ENCODE results near the gene MERTK. TPM values are rescaled to one million over a fixed set of nuclear protein-coding genes. Genes with fewer than 3 reads are reported as not detected.

Gene MERTK
- total RNA-seq, 2 experiments from 2014 or later = 0.43 to 0.70 TPM

DNA sequence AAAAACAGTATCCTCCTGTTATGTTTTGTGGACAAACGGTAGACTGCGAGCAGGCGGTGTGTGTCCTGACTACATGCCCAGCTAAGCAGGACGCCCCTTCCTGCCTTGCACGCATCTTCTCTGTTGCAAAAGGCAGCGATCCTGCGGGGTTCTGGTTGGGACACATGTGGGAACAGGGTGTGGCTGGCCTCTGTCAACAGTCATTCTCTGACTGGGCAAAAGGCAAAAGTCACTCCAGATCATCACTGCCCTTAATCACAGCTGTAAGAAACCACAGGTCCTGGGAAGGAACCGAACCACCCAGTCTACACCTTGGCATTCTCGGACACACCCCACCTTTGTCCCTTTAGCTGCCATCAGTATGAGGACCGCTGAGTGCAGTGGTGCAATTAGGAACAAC, 112.3 kb downstream of the MERTK start:
- Mint-ChIP-seq H3K27me3 (no peaks in the 10 kb centered on the region), H3K9me3 (no peaks in the 10 kb centered on the region), H3K36me3 (ENCODE audit: low read depth) (no peaks in the 10 kb centered on the region), H3K27ac (no peak overlapping the region), H3K4me1 (ENCODE audit: low read depth) (no peaks in the 10 kb centered on the region), H3K4me3 (no peak overlapping the region)
- no peak for DNase-seq
- POLR2A ChIA-PET = no interaction called here
- intact Hi-C loops (cut with micrococcal nuclease) = no loop called here
- CTCF ChIA-PET = no interaction called here
- no peak for ATAC-seq
- TF ChIP-seq, protein P1, sequence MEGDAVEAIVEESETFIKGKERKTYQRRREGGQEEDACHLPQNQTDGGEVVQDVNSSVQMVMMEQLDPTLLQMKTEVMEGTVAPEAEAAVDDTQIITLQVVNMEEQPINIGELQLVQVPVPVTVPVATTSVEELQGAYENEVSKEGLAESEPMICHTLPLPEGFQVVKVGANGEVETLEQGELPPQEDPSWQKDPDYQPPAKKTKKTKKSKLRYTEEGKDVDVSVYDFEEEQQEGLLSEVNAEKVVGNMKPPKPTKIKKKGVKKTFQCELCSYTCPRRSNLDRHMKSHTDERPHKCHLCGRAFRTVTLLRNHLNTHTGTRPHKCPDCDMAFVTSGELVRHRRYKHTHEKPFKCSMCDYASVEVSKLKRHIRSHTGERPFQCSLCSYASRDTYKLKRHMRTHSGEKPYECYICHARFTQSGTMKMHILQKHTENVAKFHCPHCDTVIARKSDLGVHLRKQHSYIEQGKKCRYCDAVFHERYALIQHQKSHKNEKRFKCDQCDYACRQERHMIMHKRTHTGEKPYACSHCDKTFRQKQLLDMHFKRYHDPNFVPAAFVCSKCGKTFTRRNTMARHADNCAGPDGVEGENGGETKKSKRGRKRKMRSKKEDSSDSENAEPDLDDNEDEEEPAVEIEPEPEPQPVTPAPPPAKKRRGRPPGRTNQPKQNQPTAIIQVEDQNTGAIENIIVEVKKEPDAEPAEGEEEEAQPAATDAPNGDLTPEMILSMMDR (IDR thresholded peaks at IDR 0.05) = no peak

DNA sequence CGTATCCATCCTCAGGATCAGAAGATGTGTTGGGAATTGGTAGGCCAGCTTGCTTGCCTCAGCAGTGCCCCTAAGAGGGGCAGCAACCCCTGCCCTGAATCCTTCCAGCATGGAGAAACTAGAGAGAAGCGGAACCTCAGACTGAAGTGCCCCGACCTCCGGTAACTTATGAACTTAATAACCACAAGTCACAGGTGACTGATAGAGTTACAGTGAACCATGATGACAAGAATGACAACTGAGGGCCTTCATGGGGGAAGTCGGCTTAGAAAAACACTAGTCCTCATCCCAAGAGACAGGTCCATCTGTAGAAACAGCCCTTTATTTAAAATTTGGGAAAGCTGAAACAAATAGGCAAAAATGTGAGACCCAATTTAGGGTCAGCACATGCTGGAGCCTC, 114.1 kb downstream of the MERTK start:
- Mint-ChIP-seq H3K27me3 (peaks cover 4% of the 10 kb centered on the region), H3K9me3 (no peaks in the 10 kb centered on the region), H3K4me3 (no peak overlapping the region), H3K4me1 (ENCODE audit: low read depth) (no peaks in the 10 kb centered on the region), H3K27ac (no peak overlapping the region), H3K36me3 (ENCODE audit: low read depth) (no peaks in the 10 kb centered on the region)
- DNase-seq (no peak), ATAC-seq (no peak)
- POLR2A ChIA-PET = no interaction called here
- intact Hi-C loops (cut with micrococcal nuclease) = no loop called here
- TF ChIP-seq, protein P1 (IDR thresholded peaks at IDR 0.05) = no peak
- CTCF ChIA-PET = interaction anchor here (1.7 kb wide), 1 partner anchor 125 kb away, joined by 5 read pairs; no protein-coding TSS in a partner anchor

DNA sequence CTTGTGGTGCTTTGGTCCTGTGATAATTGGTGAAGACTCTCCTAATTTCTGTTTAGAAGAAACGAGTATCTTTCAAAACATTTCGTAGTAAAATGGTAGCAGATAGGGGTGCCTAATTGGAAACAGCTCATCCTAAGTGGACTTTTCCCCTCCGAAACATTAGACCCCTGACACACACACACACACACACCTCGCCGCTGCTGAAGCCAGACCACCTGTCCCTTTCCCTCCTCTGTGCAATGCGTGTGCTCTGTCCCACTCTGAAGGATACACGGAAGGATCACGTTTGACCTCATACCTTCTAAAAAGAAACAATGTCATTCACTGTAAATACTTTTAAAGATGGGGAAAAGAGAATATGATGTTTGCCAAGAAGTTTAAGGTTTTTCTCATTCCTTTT, 120.4 kb downstream of the MERTK start:
- TF ChIP-seq, protein P1 (IDR thresholded peaks at IDR 0.05) = no peak
- ATAC-seq (no peak), DNase-seq (no peak)
- CTCF ChIA-PET = no interaction called here
- no peak overlapping the region for H3K27ac Mint-ChIP-seq
- H3K27me3 Mint-ChIP-seq = peaks cover 7% of the 10 kb centered on the region
- POLR2A ChIA-PET = no interaction called here
- H3K9me3 Mint-ChIP-seq = no peaks in the 10 kb centered on the region
- intact Hi-C loops (cut with micrococcal nuclease) = no loop called here
- H3K4me1 Mint-ChIP-seq (ENCODE audit: low read depth) = no peaks in the 10 kb centered on the region
- H3K36me3 Mint-ChIP-seq (ENCODE audit: low read depth) = no peaks in the 10 kb centered on the region
- no peak overlapping the region for H3K4me3 Mint-ChIP-seq

- POLR2A ChIA-PET = no interaction called here
- TF ChIP-seq, protein P1 (IDR thresholded peaks at IDR 0.05) = no peak
- intact Hi-C loops (cut with micrococcal nuclease) = no loop called here
Measured at GRCh38 chr2:112019569-112019982, 121.2 kb downstream of the MERTK start.

DNA sequence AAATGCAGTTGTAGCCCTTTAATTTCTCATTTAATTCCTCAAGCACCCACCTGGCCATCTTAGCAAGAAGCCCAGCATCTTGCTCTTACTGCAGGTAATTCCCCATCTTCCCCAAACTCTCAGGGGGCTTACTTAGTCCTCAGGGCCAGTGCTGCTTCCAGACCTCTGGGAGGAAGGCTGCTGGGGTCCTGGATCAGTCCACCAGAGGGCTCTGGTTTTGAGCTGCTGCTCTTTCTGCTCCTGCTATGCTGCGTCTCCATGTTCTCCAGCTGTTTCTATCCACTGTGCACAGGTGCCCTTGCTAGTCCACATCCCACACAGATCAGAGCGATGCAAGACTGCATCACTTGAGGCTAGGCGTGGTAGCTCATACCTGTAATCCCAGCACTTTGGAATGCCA, 122.2 kb downstream of the MERTK start:
- TF ChIP-seq, protein P1 (IDR thresholded peaks at IDR 0.05) = no peak
- ATAC-seq (no peak), DNase-seq (no peak)
- intact Hi-C loops (cut with micrococcal nuclease) = no loop called here
- Mint-ChIP-seq H3K27ac (no peak overlapping the region), H3K4me1 (ENCODE audit: low read depth) (no peaks in the 10 kb centered on the region), H3K4me3 (no peak overlapping the region), H3K9me3 (no peaks in the 10 kb centered on the region), H3K27me3 (peaks cover 7% of the 10 kb centered on the region), H3K36me3 (ENCODE audit: low read depth) (no peaks in the 10 kb centered on the region)
- CTCF ChIA-PET = interaction anchor here (1.3 kb wide), 1 partner anchor 133 kb away, joined by 3 read pairs; no protein-coding TSS in a partner anchor
- POLR2A ChIA-PET = no interaction called here

More at GRCh38 chr2:112019569-112019982, 121.2 kb downstream of the MERTK start:
- Mint-ChIP-seq H3K27me3 (peaks cover 7% of the 10 kb centered on the region), H3K27ac (no peak overlapping the region), H3K9me3 (no peaks in the 10 kb centered on the region), H3K4me3 (no peak overlapping the region), H3K36me3 (ENCODE audit: low read depth) (no peaks in the 10 kb centered on the region), H3K4me1 (ENCODE audit: low read depth) (no peaks in the 10 kb centered on the region)
- CTCF ChIA-PET = no interaction called here
- ATAC-seq = no peak
- DNase-seq = no peak

Data from activated CD8-positive, alpha-beta T cell treated with anti-CD3 and anti-CD28 coated beads for 36 hours (primary cell).